ENCODE results near the gene SLC39A11. TPM values are rescaled to one million over a fixed set of nuclear protein-coding genes. Genes with fewer than 3 reads are reported as not detected.

SLC39A11 gene
- total and polyA plus RNA-seq, 4 donors, result 9.3 to 49.3 (median 24.7) TPM

DNA sequence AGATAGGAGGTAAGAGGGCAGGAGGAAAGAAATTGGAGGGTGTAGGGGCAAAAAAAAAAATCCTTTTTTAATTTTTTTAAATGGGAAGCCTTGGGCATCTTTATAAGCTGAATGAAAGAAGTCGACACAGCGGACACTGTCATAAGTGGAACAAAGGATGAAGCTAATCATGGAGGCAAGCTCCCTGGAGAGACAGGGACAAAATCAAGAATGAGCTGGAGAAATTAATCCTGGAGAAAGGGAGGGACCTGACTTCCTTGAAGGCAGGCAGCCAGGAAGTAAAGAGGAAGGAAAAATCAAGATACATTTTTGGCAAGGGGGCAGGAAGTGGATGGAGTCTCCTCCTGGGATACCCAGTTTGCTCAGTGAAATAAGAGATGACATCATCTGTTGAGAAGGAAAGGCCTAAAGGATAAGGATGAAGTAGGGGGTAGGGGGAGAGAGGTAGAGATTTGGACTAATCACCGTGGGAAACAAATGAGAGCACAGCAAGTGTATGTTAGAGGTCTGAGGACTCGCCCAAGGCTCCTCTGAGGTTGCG lies 179.3 kb downstream of the SLC39A11 start:
- peaks cover 0 to 3% (median 0%) of the 10 kb centered on the region in 4 donors for H3K36me3 ChIP-seq (ENCODE audit: control insufficient read depth in 4 of 4, insufficient read depth in 4 of 4, low read length in 4 of 4)
- no peaks in the 10 kb centered on the region for H3K4me1 ChIP-seq (ENCODE audit: control insufficient read depth in 5 of 5, insufficient read depth in 5 of 5, low read length in 5 of 5)
- no peak overlapping the region for H3K4me3 ChIP-seq
- no peak overlapping the region for H3K9ac ChIP-seq (ENCODE audit: insufficient read depth in 1 of 2, low read length in 2 of 2)
- peaks cover 0 to 4% (median under 1%) of the 10 kb centered on the region in 4 donors for H3K9me3 ChIP-seq (ENCODE audit: control insufficient read depth in 4 of 4, insufficient read depth in 3 of 4, low read length in 3 of 4)
- H3K27me3 ChIP-seq (ENCODE audit: control insufficient read depth in 3 of 3, insufficient read depth in 3 of 3, low read length in 2 of 3), result no peaks in the 10 kb centered on the region
- DNase-seq (no peak), ATAC-seq (ENCODE audit: insufficient read depth, low FRiP score) (no peak)
- 86 to 90% methylated on average over 5 of the region's 5 CpGs for WGBS, 2 donors
- TF ChIP-seq, protein P1, sequence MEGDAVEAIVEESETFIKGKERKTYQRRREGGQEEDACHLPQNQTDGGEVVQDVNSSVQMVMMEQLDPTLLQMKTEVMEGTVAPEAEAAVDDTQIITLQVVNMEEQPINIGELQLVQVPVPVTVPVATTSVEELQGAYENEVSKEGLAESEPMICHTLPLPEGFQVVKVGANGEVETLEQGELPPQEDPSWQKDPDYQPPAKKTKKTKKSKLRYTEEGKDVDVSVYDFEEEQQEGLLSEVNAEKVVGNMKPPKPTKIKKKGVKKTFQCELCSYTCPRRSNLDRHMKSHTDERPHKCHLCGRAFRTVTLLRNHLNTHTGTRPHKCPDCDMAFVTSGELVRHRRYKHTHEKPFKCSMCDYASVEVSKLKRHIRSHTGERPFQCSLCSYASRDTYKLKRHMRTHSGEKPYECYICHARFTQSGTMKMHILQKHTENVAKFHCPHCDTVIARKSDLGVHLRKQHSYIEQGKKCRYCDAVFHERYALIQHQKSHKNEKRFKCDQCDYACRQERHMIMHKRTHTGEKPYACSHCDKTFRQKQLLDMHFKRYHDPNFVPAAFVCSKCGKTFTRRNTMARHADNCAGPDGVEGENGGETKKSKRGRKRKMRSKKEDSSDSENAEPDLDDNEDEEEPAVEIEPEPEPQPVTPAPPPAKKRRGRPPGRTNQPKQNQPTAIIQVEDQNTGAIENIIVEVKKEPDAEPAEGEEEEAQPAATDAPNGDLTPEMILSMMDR (IDR thresholded peaks at IDR 0.05; ENCODE audit: control extremely low read depth, extremely low read depth), result no peak
- no peak overlapping the region for H3K27ac ChIP-seq (ENCODE audit: low read depth in 1 of 2, low read length in 1 of 2)

DNA sequence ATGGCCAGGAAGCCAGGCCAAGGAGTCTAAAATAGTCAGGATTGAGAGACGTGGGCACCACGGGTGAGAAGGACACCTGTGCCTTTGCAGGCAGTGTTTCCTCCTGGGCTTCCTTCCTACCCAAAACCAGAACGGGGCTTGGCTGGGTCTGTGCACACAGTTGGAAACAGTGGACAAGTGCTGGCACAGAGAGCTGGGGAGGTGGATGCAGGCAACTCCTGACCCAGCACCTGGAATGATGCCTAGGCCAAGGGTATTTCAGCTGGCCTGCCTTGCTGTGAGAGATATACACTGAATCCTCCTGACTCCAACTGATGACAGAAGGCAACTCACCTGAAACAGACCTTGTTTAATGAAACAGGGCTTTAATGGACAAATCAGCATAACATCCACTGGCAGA lies 186.2 kb downstream of the SLC39A11 start:
- 48 to 56% methylated on average over 3 of the region's 3 CpGs for WGBS, 2 donors
- DNase-seq (no peak), ATAC-seq (ENCODE audit: insufficient read depth, low FRiP score) (no peak)
- H3K4me3 ChIP-seq, result no peak overlapping the region
- H3K27me3 ChIP-seq (ENCODE audit: control insufficient read depth in 3 of 3, insufficient read depth in 3 of 3, low read length in 2 of 3), result no peaks in the 10 kb centered on the region
- TF ChIP-seq, protein P1 (IDR thresholded peaks at IDR 0.05; ENCODE audit: control extremely low read depth, extremely low read depth), result no peak
- H3K4me1 ChIP-seq (ENCODE audit: control insufficient read depth in 5 of 5, insufficient read depth in 5 of 5, low read length in 5 of 5), result peaks cover 0 to 6% (median 0%) of the 10 kb centered on the region in 5 donors
- no peaks in the 10 kb centered on the region for H3K9me3 ChIP-seq (ENCODE audit: control insufficient read depth in 4 of 4, insufficient read depth in 3 of 4, low read length in 3 of 4)
- H3K36me3 ChIP-seq (ENCODE audit: control insufficient read depth in 4 of 4, insufficient read depth in 4 of 4, low read length in 4 of 4), result peaks cover 0 to 2% (median 0%) of the 10 kb centered on the region in 4 donors
- no peak overlapping the region for H3K27ac ChIP-seq (ENCODE audit: low read depth in 1 of 2, low read length in 1 of 2)
- no peak overlapping the region for H3K9ac ChIP-seq (ENCODE audit: insufficient read depth in 1 of 2, low read length in 2 of 2)

DNA sequence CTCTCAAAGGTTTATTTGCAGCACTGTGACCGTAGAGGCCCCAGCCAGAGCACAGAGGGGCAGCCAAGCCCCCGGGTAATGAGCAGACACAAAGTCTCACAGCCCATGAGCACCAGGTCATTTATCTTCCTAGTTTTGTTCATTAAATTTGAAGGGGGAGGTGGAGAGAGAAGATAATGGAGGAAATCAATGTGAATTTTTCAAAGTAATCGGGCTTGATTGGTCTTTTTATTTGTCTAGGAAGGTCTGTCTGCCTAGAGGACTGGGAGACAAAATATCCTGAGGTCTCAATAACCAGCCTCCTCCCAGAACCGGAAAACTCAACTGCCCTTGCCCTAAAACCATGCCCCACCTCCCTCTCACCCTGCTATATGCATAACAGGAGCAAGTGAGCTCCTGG lies 189.0 kb downstream of the SLC39A11 start:
- peaks cover 0 to 2% (median 0%) of the 10 kb centered on the region in 4 donors for H3K36me3 ChIP-seq (ENCODE audit: control insufficient read depth in 4 of 4, insufficient read depth in 4 of 4, low read length in 4 of 4)
- H3K4me3 ChIP-seq, result no peak overlapping the region
- H3K27ac ChIP-seq (ENCODE audit: low read depth in 1 of 2, low read length in 1 of 2), result no peak overlapping the region
- no peaks in the 10 kb centered on the region for H3K27me3 ChIP-seq (ENCODE audit: control insufficient read depth in 3 of 3, insufficient read depth in 3 of 3, low read length in 2 of 3)
- DNase-seq, result no peak
- H3K9ac ChIP-seq (ENCODE audit: insufficient read depth in 1 of 2, low read length in 2 of 2), result no peak overlapping the region
- H3K9me3 ChIP-seq (ENCODE audit: control insufficient read depth in 4 of 4, insufficient read depth in 3 of 4, low read length in 3 of 4), result no peaks in the 10 kb centered on the region
- WGBS, 2 donors, result 76 to 84% methylated on average over 4 of the region's 4 CpGs
- ATAC-seq (ENCODE audit: insufficient read depth, low FRiP score), result no peak
- TF ChIP-seq, protein P1 (IDR thresholded peaks at IDR 0.05; ENCODE audit: control extremely low read depth, extremely low read depth), result no peak
- H3K4me1 ChIP-seq (ENCODE audit: control insufficient read depth in 5 of 5, insufficient read depth in 5 of 5, low read length in 5 of 5), result peaks cover 0 to 6% (median 0%) of the 10 kb centered on the region in 5 donors

DNA sequence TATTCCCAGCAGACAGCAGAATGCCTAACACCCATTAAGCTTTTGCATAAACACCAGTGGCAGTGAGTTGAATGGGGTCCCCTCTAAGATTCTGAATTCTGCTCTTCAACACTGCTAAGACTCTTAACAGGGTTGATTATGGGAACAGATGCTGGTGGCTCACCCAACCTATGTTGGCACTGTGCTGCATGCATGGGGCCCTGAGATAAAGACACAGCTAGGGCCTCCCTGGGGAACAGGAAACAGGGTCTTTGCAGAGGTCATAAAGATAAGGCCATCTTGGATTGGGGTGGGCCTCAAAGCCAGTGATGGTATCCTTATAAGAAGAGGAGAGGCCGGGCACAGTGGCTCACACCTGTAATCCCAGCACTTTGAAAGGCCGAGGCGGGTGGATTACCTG lies 190.8 kb downstream of the SLC39A11 start:
- no peaks in the 10 kb centered on the region for H3K9me3 ChIP-seq (ENCODE audit: control insufficient read depth in 4 of 4, insufficient read depth in 3 of 4, low read length in 3 of 4)
- H3K27me3 ChIP-seq (ENCODE audit: control insufficient read depth in 3 of 3, insufficient read depth in 3 of 3, low read length in 2 of 3), result no peaks in the 10 kb centered on the region
- peaks cover 0 to 4% (median 0%) of the 10 kb centered on the region in 5 donors for H3K4me1 ChIP-seq (ENCODE audit: control insufficient read depth in 5 of 5, insufficient read depth in 5 of 5, low read length in 5 of 5)
- no peak overlapping the region for H3K27ac ChIP-seq (ENCODE audit: low read depth in 1 of 2, low read length in 1 of 2)
- 67 to 95% methylated on average over 1 to 3 of the region's 3 CpGs for WGBS, 2 donors
- DNase-seq, result no peak
- no peak for ATAC-seq (ENCODE audit: insufficient read depth, low FRiP score)
- TF ChIP-seq, protein P1 (IDR thresholded peaks at IDR 0.05; ENCODE audit: control extremely low read depth, extremely low read depth), result no peak
- no peak overlapping the region for H3K9ac ChIP-seq (ENCODE audit: insufficient read depth in 1 of 2, low read length in 2 of 2)
- H3K4me3 ChIP-seq, result no peak overlapping the region
- H3K36me3 ChIP-seq (ENCODE audit: control insufficient read depth in 4 of 4, insufficient read depth in 4 of 4, low read length in 4 of 4), result peaks cover 0 to 4% (median 0%) of the 10 kb centered on the region in 4 donors

All from lung (tissue), 12 donors.